ENCODE measurements around the gene CRYAA.

GRCh38 chr21:43188592-43189210, 19.9 kb downstream of the CRYAA start:
- no peak for TF ChIP-seq POLR2A (IDR thresholded peaks at IDR 0.05; ENCODE audit: low read depth, low read length)
- no peak for TF ChIP-seq CTCF (IDR thresholded peaks at IDR 0.05; ENCODE audit: extremely low read depth in 1 of 2, insufficient read depth in 1 of 2, low read depth in 1 of 2, low read length in 2 of 2)
- TF ChIP-seq EZH2 (IDR thresholded peaks at IDR 0.05; ENCODE audit: borderline replicate concordance, low read depth, low read length, severe bottlenecking) = no peak

All from endothelial cell of umbilical vein (primary cell).